NB4 (cell line): ENCODE data around the gene GPR17.

Experiments
- CTCF ChIP-seq: IDR thresholded peaks from one replicate; pipeline ENCODE4 v1.5.1; 2012; ENCODE audit warnings: low read depth, low read length
- MYC ChIP-seq: IDR thresholded peaks from 2 replicates; pipeline ENCODE4 v1.6.1; 2011; ENCODE audit warnings: low read depth, low read length
- POLR2A ChIP-seq: IDR thresholded peaks from 2 replicates; pipeline ENCODE4 v1.6.1; 2011; ENCODE audit warnings: mild to moderate bottlenecking; ENCODE audit not compliant: insufficient read length; ENCODE audit errors: extremely low read depth
- TF ChIP-seq, protein P1 (sequence below): IDR thresholded peaks from 2 replicates; pipeline ENCODE4 v1.6.1; 2011; ENCODE audit warnings: low read depth, low read length

DNA sequence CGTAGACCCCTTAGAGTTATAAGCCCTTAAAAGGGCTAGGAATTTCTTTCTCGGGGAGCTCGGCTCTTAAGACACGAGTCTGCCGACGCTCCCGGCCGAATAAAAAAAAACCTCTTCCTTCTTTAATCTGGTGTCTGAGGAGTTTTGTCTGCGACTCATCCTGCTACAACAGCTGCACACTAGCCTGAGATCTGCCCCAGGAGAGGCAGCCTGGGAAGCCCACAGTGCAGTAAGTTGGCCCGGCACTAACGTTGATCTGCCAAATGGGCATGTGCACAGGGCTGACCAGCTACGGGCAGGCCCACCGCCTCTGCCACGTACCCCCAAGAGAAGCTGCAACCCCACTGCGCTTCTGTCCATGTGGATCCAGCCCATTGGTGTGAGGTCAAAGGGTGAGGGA, 37.8 kb downstream of the GPR17 start:
- TF ChIP-seq CTCF, result no peak
- TF ChIP-seq POLR2A, result no peak
- TF ChIP-seq, protein P1, sequence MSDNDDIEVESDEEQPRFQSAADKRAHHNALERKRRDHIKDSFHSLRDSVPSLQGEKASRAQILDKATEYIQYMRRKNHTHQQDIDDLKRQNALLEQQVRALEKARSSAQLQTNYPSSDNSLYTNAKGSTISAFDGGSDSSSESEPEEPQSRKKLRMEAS, result no peak
- no peak for TF ChIP-seq MYC
